D721Med (cell line): ENCODE measurements around the gene BLOC1S1.

Experiments used
- DNase-seq: peaks from one replicate; pipeline ENCODE4 v3.0.0; 2011; ENCODE audit warnings: low spot score; ENCODE audit not compliant: insufficient read length
- FAIRE-seq: peaks from 2 replicates; lab custom pipeline; 2011; peaks lifted over from hg19 to GRCh38; lab: Jason Lieb, UNC
- TF ChIP-seq, protein P1 (sequence below): IDR thresholded peaks from 2 replicates; pipeline ENCODE4 v1.5.1; 2012; ENCODE audit warnings: mild to moderate bottlenecking, control low read depth; ENCODE audit not compliant: insufficient read depth; ENCODE audit errors: missing control alignments

The BLOC1S1 gene

DNA sequence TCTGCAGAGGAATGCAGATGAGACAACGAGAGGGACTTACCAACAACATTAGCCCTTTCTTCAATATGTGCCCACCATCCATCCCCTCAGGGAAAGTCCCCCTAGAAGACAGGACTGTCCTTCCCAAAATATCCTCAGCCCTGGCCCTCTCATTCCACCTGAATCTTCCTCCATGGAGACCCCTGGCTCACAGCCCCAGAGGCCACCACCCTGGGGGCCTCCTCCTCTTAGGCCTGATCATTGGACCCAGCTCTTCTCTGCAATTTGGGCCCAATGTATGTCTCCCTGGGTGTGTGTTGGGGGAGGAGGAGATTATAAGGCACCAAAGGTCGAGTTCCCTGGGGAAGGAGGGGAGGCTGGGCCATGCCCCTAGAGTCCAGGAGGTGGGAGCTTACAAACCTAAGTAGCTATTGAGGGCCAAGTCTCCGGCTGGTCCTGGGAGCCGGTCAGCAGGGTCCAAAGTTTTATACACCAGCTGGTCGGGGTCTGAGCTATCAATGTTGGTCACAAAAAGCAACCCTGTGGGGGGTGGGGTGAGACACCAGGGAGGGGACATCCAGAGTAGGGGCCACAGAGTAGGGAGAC lies 16.3 kb upstream of the BLOC1S1 start:
- FAIRE-seq (no peak), DNase-seq (no peak)
- TF ChIP-seq, protein P1, sequence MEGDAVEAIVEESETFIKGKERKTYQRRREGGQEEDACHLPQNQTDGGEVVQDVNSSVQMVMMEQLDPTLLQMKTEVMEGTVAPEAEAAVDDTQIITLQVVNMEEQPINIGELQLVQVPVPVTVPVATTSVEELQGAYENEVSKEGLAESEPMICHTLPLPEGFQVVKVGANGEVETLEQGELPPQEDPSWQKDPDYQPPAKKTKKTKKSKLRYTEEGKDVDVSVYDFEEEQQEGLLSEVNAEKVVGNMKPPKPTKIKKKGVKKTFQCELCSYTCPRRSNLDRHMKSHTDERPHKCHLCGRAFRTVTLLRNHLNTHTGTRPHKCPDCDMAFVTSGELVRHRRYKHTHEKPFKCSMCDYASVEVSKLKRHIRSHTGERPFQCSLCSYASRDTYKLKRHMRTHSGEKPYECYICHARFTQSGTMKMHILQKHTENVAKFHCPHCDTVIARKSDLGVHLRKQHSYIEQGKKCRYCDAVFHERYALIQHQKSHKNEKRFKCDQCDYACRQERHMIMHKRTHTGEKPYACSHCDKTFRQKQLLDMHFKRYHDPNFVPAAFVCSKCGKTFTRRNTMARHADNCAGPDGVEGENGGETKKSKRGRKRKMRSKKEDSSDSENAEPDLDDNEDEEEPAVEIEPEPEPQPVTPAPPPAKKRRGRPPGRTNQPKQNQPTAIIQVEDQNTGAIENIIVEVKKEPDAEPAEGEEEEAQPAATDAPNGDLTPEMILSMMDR, result no peak

DNA sequence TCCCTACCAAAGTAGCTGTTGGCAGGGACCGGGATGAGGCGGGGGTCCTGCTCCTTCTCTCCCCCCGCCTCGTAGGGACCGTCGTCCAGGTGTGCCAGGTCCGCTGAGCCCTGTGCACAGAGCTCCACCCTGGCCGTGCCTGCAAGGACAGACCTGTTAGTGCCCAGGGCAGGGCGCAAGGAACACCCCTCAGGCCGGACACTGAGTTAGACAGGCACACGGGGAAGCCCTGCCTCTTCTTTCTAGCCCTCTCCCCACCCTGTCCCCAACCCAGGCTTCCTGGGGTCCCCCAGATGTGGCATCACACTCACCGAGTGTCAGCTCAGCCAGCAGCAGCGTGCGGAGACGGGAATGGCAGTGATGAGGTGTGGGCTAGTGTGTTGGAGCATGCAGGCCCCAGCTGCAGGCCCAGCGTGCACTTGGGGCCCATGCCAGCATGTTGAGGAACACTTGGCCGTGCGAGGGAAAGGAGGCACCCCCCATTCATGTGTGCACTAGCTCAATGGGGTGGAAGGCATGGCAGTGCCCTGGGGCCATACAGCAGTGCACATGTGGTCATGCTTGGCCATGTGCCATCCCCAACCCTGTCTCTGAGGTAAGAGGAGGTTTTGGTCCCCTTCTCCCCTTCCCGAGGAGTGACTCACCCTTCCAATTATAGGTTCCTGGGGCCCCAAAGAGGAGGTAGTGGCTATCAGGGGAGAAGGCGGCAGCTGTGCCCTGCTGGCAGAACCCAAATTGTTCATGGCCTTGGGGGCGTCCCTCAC lies 15.4 kb upstream of the BLOC1S1 start:
- FAIRE-seq (no peak), DNase-seq (no peak)
- TF ChIP-seq, protein P1, result no peak

DNA sequence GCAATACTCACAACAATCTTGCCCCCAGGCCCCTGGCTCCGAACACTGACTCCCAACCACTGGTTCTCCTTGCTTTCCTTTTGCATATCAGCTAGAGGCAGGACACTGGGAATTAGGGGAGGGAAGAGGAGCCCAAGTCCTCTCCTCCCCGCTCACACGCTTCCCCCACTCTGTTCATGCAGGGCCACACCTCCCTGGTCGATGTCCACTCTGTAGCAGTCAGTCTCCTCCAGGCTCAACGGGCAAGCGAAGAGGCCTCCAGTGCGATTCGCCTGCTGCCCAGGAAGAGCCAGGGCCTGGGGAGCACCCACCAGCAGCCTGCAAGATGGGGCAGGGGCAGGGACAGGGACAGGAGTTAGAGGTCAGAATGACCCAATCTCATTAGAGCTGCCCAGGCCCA lies 13.0 kb upstream of the BLOC1S1 start:
- DNase-seq (no peak), FAIRE-seq (no peak)
- TF ChIP-seq, protein P1, result no peak

DNA sequence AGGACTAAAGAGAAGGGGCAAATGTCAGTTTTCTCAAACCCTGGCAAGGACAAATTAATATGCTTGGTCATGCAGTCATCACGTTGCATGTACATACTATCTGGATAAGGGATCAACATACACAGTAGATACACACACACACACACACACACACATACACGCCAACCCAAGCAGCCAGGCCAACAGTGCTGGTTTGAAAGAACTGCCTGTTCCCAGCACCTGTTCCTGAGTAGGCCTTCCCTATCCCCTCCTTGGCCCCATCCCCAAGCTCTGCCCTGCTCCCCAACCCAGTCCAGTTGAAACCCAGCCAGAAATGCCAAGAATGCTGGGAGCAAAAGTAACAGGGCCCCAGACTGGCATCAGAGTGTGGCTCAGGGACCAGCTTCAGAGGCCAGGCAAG lies 12.6 kb upstream of the BLOC1S1 start:
- DNase-seq, result no peak
- TF ChIP-seq, protein P1, result no peak
- no peak for FAIRE-seq

DNA sequence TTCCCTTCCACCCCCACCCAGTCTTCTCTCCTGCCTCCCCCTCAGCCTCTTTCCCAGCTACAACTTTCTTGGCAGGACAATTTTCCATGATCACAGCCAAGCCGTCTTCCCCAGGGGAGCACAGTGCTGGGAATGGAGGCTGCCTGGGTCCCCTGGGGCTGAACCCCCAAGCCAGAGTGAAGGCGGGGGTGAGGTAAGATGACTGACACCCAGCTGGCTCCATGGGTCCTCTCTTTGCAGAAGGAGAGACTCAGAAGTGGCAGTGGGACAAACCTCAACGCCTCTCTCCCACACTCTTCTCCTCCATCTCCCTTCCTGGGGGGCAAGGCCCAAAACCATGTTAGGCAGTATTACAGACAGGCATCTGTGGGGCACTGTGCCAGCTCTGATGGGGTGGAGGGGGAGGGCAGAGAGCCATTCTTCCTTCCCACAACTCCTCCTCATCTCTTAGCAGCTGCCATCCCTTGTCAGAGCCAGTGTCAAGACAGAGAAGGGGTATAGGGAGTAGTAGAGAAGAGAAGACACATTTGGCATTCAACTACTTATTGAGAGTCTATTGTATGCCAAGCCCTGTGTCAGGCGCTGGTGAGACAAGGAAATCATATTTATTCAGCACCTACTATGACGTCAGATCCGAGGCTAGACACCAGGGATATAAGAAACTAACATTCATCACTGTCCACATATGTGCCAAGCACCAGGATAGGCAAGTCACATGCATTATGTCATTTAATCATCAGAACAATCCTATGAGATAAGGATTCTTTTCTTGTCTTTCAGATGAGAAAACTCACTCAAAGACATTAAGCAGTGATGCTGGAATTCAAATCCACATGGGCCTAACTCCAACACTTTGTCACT lies 11.7 kb upstream of the BLOC1S1 start:
- TF ChIP-seq, protein P1, result no peak

DNA sequence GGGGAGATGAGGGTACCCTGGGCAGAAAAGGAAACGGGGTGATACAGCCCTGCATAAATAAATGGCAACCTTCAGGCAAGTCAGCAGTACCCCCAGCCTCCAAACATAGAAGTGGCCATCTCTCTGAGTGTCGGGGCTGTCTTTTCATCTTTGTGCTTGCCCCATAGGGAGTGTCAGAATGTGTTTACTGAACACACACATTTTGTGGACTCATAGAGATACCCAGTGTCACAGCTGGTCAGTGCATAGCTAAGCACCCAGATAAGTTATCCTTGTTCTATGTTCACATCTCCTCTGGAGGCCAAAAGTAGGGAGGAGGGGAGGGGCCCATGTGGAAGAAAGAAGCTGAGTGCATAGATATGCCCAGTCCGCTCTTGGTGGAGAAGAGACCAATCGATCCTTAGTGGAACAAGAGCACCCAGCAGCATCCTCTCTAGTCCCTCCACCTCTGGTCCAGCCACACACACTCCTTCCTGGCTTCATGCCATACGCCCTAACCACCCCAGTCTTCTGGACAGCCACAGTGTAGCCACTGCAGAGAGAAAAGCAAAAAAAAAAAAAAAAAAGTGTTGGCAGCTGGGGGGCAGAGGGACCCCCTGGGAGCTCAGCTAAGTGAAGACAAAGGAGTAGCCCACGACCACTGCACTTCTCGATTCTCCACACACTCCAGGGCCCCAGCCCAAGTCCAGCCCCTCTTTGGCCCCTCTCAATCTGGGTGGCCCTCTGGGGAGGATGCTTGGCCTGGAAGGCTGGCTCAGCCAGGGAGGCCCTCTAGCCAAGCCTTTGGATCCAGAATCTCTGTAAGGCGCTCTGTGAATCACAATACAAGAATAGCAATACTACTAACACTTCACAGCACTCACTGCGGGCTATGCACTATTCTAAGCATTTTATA lies 10.8 kb upstream of the BLOC1S1 start:
- TF ChIP-seq, protein P1, result no peak
- FAIRE-seq, result no peak

More for the DNA sequence above, 11.7 kb upstream of the BLOC1S1 start:
- DNase-seq (no peak), FAIRE-seq (no peak)

More for the DNA sequence above, 10.8 kb upstream of the BLOC1S1 start:
- no peak for DNase-seq
